OCI-LY7 (cell line): ENCODE results near the gene SLC25A10.

Experiments used
- EZH2phosphoT487 ChIP-seq: fragments of 200-600 bp; sonication (generic); IDR thresholded peaks from 2 replicates; pipeline ENCODE4 v1.6.1; 2018; ENCODE audit warnings: low read depth, borderline replicate concordance, mild to moderate bottlenecking, mixed run types, antibody characterized with exemption, low read length, moderate library complexity, mixed read lengths
- TF ChIP-seq, protein P1 (sequence below): fragments of 200-600 bp; sonication (generic); conservative IDR thresholded peaks from 2 replicates; pipeline ENCODE4 v1.5.1; 2014; ENCODE audit warnings: mild to moderate bottlenecking, antibody characterized with exemption, low read length, moderate library complexity, mixed read lengths

DNA sequence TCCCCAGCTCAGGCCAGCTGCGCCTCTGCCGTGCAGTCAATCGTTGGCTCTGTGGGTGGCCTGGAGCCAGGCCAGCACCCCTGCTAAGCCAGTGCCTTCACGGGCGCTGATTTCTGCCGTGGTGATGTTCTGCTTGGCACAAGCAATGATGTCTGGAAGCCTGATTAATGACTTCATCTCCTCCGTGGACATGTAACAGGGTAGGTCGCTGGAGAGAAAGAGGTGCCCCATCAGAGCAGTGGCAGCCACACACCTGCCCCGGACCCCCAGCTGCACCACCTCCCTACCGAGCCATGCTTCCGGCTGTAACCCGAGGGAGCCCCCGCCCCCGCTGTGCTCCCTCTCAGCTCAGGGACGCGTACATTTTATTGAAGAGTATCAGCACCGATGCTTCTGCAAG lies 30.4 kb upstream of the SLC25A10 start:
- TF ChIP-seq, protein P1, sequence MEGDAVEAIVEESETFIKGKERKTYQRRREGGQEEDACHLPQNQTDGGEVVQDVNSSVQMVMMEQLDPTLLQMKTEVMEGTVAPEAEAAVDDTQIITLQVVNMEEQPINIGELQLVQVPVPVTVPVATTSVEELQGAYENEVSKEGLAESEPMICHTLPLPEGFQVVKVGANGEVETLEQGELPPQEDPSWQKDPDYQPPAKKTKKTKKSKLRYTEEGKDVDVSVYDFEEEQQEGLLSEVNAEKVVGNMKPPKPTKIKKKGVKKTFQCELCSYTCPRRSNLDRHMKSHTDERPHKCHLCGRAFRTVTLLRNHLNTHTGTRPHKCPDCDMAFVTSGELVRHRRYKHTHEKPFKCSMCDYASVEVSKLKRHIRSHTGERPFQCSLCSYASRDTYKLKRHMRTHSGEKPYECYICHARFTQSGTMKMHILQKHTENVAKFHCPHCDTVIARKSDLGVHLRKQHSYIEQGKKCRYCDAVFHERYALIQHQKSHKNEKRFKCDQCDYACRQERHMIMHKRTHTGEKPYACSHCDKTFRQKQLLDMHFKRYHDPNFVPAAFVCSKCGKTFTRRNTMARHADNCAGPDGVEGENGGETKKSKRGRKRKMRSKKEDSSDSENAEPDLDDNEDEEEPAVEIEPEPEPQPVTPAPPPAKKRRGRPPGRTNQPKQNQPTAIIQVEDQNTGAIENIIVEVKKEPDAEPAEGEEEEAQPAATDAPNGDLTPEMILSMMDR = no peak
- no peak for TF ChIP-seq EZH2phosphoT487
